Mesenchymal stem cell (in vitro differentiated cells and primary cell): Measurements from ENCODE around the gene RUNDC3A. TPM values are rescaled to one million over a fixed set of nuclear protein-coding genes. Genes with fewer than 3 reads are reported as not detected.

Experiments
- DNase-seq: peaks from one replicate; pipeline ENCODE4 v3.0.0-alpha.2; 2013
- H2AFZ ChIP-seq: one replicate; pipeline ENCODE4 v1.6.1; 2013; ENCODE audit warnings: low read depth, mild to moderate bottlenecking, control low read depth, inconsistent platforms, low read length, moderate library complexity
- H2AK5ac ChIP-seq: 2 replicates; pipeline ENCODE4 v1.6.1; 2013; ENCODE audit warnings: low read length, moderate library complexity, mild to moderate bottlenecking, inconsistent platforms; ENCODE audit not compliant: severe bottlenecking
- H2BK120ac ChIP-seq: one replicate; pipeline ENCODE4 v1.6.1; 2013; ENCODE audit warnings: low read depth, mild to moderate bottlenecking, inconsistent platforms, low read length, moderate library complexity
- H2BK12ac ChIP-seq, 2 experiments: one replicate each; pipeline ENCODE4 v1.6.1; 2013; ENCODE audit warnings: inconsistent platforms in 2 of 2, low read length in 2 of 2, mild to moderate bottlenecking in 2 of 2, moderate library complexity in 2 of 2, control low read depth in 1 of 2
- H2BK15ac ChIP-seq: one replicate; pipeline ENCODE4 v1.6.1; 2013; ENCODE audit warnings: mild to moderate bottlenecking, low read depth, inconsistent platforms; ENCODE audit not compliant: poor library complexity, severe bottlenecking
- H2BK5ac ChIP-seq: 2 replicates; pipeline ENCODE4 v1.6.1; 2013; ENCODE audit warnings: low read depth, mild to moderate bottlenecking, low read length, control low read depth, inconsistent platforms; ENCODE audit not compliant: poor library complexity, severe bottlenecking
- H3K14ac ChIP-seq, 2 experiments: one replicate each; pipeline ENCODE4 v1.6.1; 2013; ENCODE audit warnings: inconsistent platforms in 2 of 2, low read length in 2 of 2, control low read depth in 1 of 2, mild to moderate bottlenecking in 1 of 2, moderate library complexity in 1 of 2
- H3K18ac ChIP-seq, 2 experiments: one replicate each; pipeline ENCODE4 v1.6.1; 2013; ENCODE audit warnings: inconsistent platforms in 2 of 2, low read length in 2 of 2, control low read depth in 1 of 2, low read depth in 1 of 2, mild to moderate bottlenecking in 1 of 2
- H3K23ac ChIP-seq, 2 experiments: one replicate each; pipeline ENCODE4 v1.6.1; 2013; ENCODE audit warnings: inconsistent platforms in 2 of 2, low read length in 2 of 2, mild to moderate bottlenecking in 2 of 2, moderate library complexity in 2 of 2, control low read depth in 1 of 2
- H3K27ac ChIP-seq: 2 replicates; pipeline ENCODE4 v1.5.1; 2013; ENCODE audit warnings: mild to moderate bottlenecking, moderate library complexity, low read length, control low read depth, inconsistent platforms; ENCODE audit not compliant: poor library complexity, severe bottlenecking
- H3K27me3 ChIP-seq, 2 experiments: 2 replicates each; pipeline versions ENCODE4 v1.6.1 to v1.7.0; 2013; ENCODE audit warnings: low read length in 2 of 2, mild to moderate bottlenecking in 2 of 2, moderate library complexity in 2 of 2, control low read depth in 1 of 2, inconsistent platforms in 1 of 2; ENCODE audit not compliant: control insufficient read depth in 1 of 2, insufficient read depth in 1 of 2
- H3K36me3 ChIP-seq, 2 experiments: 2 replicates each; pipeline versions ENCODE4 v1.6.1 to v1.7.0; 2013; ENCODE audit warnings: low read length in 2 of 2, control low read depth in 1 of 2, inconsistent platforms in 1 of 2, low read depth in 1 of 2, mild to moderate bottlenecking in 1 of 2; ENCODE audit not compliant: insufficient read depth in 2 of 2, control insufficient read depth in 1 of 2
- H3K4ac ChIP-seq, 2 experiments: one replicate each; pipeline ENCODE4 v1.6.1; 2013; ENCODE audit warnings: inconsistent platforms in 2 of 2, low read length in 2 of 2, mild to moderate bottlenecking in 2 of 2, moderate library complexity in 2 of 2, control low read depth in 1 of 2, low read depth in 1 of 2
- H3K4me1 ChIP-seq: 2 replicates; pipeline ENCODE4 v1.6.1; 2013; ENCODE audit warnings: low read depth, low read length, control low read depth; ENCODE audit not compliant: control insufficient read depth, insufficient read depth
- H3K4me2 ChIP-seq: 2 replicates; pipeline ENCODE4 v1.6.1; 2013; ENCODE audit warnings: low read length, mild to moderate bottlenecking, inconsistent platforms; ENCODE audit not compliant: poor library complexity, severe bottlenecking
- H3K4me3 ChIP-seq, 2 experiments: 2 replicates each; pipeline versions ENCODE4 v1.5.1 to v1.7.0; 2013; ENCODE audit warnings: low read length in 2 of 2, mild to moderate bottlenecking in 2 of 2, control low read depth in 1 of 2, low read depth in 1 of 2; ENCODE audit not compliant: insufficient read depth in 1 of 2
- H3K79me1 ChIP-seq: replicated peaks from 2 replicates; pipeline ENCODE4 v1.6.1; 2013; ENCODE audit warnings: mild to moderate bottlenecking, control low read depth, low read length, inconsistent platforms; ENCODE audit not compliant: poor library complexity, severe bottlenecking
- H3K9ac ChIP-seq: 2 replicates; pipeline ENCODE4 v1.7.0; 2013; ENCODE audit warnings: mild to moderate bottlenecking, low read length, moderate library complexity
- H3K9me3 ChIP-seq: 2 replicates; pipeline ENCODE4 v1.7.0; 2013; ENCODE audit warnings: mild to moderate bottlenecking, low read length; ENCODE audit not compliant: control insufficient read depth
- H4K8ac ChIP-seq: one replicate; pipeline ENCODE4 v1.6.1; 2013; ENCODE audit warnings: inconsistent platforms, mild to moderate bottlenecking, low read length, moderate library complexity
- H4K91ac ChIP-seq: one replicate; pipeline ENCODE4 v1.6.1; 2013; ENCODE audit warnings: mild to moderate bottlenecking, low read length, inconsistent platforms
- WGBS: methylation state at CpG from one replicate; pipeline ENCODE4 v1.1.7; 2013; ENCODE audit warnings: mixed read lengths; 5-methylcytosine and 5-hydroxymethylcytosine counted together
- polyA plus RNA-seq, 2 experiments: library from polyadenylated mRNA; stranded (reverse); fragments of 200-250 nt; gene quantifications; one replicate each; pipeline ENCODE4 v1.2.3, GENCODE V29; 2013

Gene RUNDC3A
- polyA plus RNA-seq (2013, experiment 1 of 2) = 0.12 TPM
- polyA plus RNA-seq (2013, experiment 2 of 2) = 0.10 TPM

DNA sequence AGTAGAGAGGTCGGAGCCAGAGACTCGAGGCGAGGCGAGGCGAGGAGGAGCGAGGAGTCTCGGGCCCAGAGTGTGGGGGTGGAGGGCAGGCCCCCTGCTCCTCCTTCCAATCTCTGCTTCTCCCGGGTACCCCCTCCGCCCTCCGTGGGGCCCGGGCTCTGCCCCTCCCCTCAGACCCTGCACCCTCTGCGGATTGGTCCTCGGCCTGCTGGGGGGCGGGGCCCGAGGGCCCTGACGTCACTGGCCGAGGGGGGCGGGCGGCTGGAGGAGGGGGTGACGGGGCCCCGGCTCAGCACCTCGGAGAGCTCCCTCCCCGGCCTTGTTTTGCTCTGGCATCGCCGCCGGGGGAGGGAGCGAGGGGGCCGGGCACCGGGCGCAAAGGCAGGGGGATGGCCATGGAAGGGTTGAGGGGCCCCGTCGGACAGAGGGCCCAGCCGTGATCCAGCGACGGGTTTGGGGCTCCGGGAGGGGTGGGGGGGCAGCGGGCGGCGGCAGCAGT lies at the start of gene RUNDC3A:
RUNDC3A (plus strand) TSS at position 282 of the 499 bp plus-strand sequence. CDS start 232 bp downstream, outside the sequence.
- H3K4me2 ChIP-seq = peak within 1 kb of the TSS; percentile 94
- H3K36me3 ChIP-seq = peaks cover 0 to 6% of the 10 kb centered on the region in 2 experiments
- H4K91ac ChIP-seq = no peak within 1 kb of the TSS
- H3K79me1 ChIP-seq = no peaks in the 10 kb centered on the region
- H2BK5ac ChIP-seq = no peak within 1 kb of the TSS
- no peak within 1 kb of the TSS for H2BK120ac ChIP-seq
- H2BK12ac ChIP-seq = no peak within 1 kb of the TSS
- H3K9me3 ChIP-seq = no peaks in the 10 kb centered on the region
- peak; percentile 86 for DNase-seq
- no peak within 1 kb of the TSS for H3K14ac ChIP-seq
- H2BK15ac ChIP-seq = no peak within 1 kb of the TSS
- H2AK5ac ChIP-seq = no peak within 1 kb of the TSS
- H3K27ac ChIP-seq = no peak within 1 kb of the TSS
- peak within 1 kb of the TSS in 1 of 2 experiments; percentile 18 for H3K18ac ChIP-seq
- H3K23ac ChIP-seq = peak within 1 kb of the TSS in 1 of 2 experiments; percentile 85
- peaks cover 63 to 70% of the 10 kb centered on the region in 2 experiments for H3K27me3 ChIP-seq
- no peak within 1 kb of the TSS for H3K4ac ChIP-seq
- 2% methylated on average over 24 of the region's 39 CpGs for WGBS
- no peak within 1 kb of the TSS for H3K9ac ChIP-seq
- peaks cover 21% of the 10 kb centered on the region for H3K4me1 ChIP-seq
- peak within 1 kb of the TSS; percentile 54 to 56 for H3K4me3 ChIP-seq
- H4K8ac ChIP-seq = no peak within 1 kb of the TSS
- H2AFZ ChIP-seq = peak within 1 kb of the TSS; percentile 32

DNA sequence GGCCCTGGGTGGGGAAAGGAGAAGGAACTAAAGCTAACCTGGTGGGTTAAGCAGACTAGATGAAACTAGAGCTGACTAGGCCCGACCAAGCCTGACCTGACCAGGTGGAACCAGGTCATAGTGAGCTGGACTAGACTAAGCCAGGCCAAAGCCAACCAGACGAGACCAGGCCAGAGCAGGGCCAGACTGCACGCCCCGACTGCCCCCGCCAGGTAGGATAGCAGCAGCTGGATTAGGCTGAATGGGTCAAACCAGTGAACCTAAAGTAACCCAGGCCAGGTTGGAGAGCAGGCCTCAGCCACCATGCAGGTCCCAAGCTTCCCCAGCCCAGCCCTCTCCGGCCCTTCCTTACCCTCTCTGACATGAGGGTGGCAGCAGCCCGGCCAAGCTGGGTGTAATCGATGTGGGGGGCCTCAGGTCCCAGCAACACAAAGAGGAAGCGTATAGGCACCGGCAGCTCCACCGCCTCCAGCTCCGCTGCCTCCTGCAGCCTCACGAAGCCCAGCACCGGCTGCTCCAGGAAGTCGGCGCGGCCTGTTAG lies 49.5 kb upstream of the RUNDC3A start:
- 78% methylated on average over 17 of the region's 17 CpGs for WGBS
- Histone ChIP-seq H2BK12ac (no peak overlapping the region), H2BK15ac (no peak overlapping the region), H3K27ac (no peak overlapping the region), H3K4me3 (no peak overlapping the region), H3K27me3 (peaks cover 33 to 64% of the 10 kb centered on the region in 2 experiments), H3K4me1 (peaks cover 5% of the 10 kb centered on the region), H3K9ac (no peak overlapping the region), H3K4me2 (no peak overlapping the region), H4K8ac (no peak overlapping the region), H2BK5ac (no peak overlapping the region), H3K4ac (no peak overlapping the region), H3K18ac (no peak overlapping the region), H3K36me3 (no peaks in the 10 kb centered on the region), H3K9me3 (no peaks in the 10 kb centered on the region), H4K91ac (no peak overlapping the region), H3K14ac (no peak overlapping the region), H2AK5ac (no peak overlapping the region), H2BK120ac (no peak overlapping the region), H3K79me1 (no peaks in the 10 kb centered on the region), H3K23ac (no peak overlapping the region), H2AFZ (no peak overlapping the region)
- no peak for DNase-seq

GRCh38 chr17:44260296-44260695 lies 48.1 kb upstream of the RUNDC3A start:
- Histone ChIP-seq H3K14ac (no peak overlapping the region), H4K8ac (no peak overlapping the region)
- 92% methylated on average over 6 of the region's 6 CpGs for WGBS

GRCh38 chr17:44262654-44263225 lies 45.7 kb upstream of the RUNDC3A start:
- H3K27me3 ChIP-seq = peaks cover 18 to 36% of the 10 kb centered on the region in 2 experiments
- no peak overlapping the region for H3K4ac ChIP-seq
- WGBS = 75% methylated on average over 11 of the region's 11 CpGs
- H3K18ac ChIP-seq = no peak overlapping the region
- H2BK120ac ChIP-seq = no peak overlapping the region
- H3K4me2 ChIP-seq = no peak overlapping the region
- no peak overlapping the region for H2AFZ ChIP-seq
- H3K27ac ChIP-seq = no peak overlapping the region
- no peak overlapping the region for H2BK15ac ChIP-seq
- H3K4me1 ChIP-seq = peaks cover 5% of the 10 kb centered on the region
- H3K9me3 ChIP-seq = no peaks in the 10 kb centered on the region
- H3K14ac ChIP-seq = no peak overlapping the region
- no peak overlapping the region for H3K4me3 ChIP-seq
- H2BK12ac ChIP-seq = no peak overlapping the region
- H3K36me3 ChIP-seq = peaks cover 0 to 3% of the 10 kb centered on the region in 2 experiments
- no peak overlapping the region for H3K23ac ChIP-seq
- DNase-seq = no peak
- H2AK5ac ChIP-seq = no peak overlapping the region
- no peak overlapping the region for H2BK5ac ChIP-seq
- no peak overlapping the region for H4K8ac ChIP-seq
- no peak overlapping the region for H3K9ac ChIP-seq
- no peaks in the 10 kb centered on the region for H3K79me1 ChIP-seq
- no peak overlapping the region for H4K91ac ChIP-seq

More at GRCh38 chr17:44260296-44260695, 48.1 kb upstream of the RUNDC3A start:
- Histone ChIP-seq H3K79me1 (no peaks in the 10 kb centered on the region), H4K91ac (no peak overlapping the region), H3K27ac (no peak overlapping the region), H3K23ac (no peak overlapping the region), H2BK120ac (no peak overlapping the region), H2BK15ac (no peak overlapping the region), H3K4me3 (no peak overlapping the region), H3K27me3 (peaks cover 21 to 51% of the 10 kb centered on the region in 2 experiments), H3K4me1 (peaks cover 5% of the 10 kb centered on the region), H2AFZ (no peak overlapping the region), H2BK5ac (no peak overlapping the region), H2AK5ac (no peak overlapping the region), H3K9ac (no peak overlapping the region), H3K9me3 (no peaks in the 10 kb centered on the region), H3K4me2 (no peak overlapping the region), H3K36me3 (no peaks in the 10 kb centered on the region), H3K18ac (no peak overlapping the region), H3K4ac (no peak overlapping the region), H2BK12ac (no peak overlapping the region)
- no peak for DNase-seq
